ENCODE results near the gene FLNC.

DNA sequence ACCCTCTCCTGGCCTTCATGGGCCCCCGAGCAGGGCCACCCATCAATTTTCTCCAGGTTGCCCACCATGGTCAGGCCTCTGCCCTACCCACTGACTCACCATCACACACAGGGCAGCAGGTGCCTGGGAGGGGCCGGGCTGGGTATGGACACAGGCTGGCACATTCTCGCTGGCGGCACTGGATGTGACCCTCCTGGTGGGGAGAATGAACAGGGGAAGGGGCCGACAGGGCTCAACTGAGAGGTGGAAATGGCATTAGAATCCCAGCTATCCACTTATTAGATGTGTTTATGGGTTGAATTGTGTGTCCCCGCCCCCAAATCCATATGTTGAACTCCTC lies 63.9 kb downstream of the FLNC start:
- TF ChIP-seq TAF1 (IDR thresholded peaks at IDR 0.05; ENCODE audit: borderline replicate concordance, low read depth, low read length) (no peak), POLR2AphosphoS5 (IDR thresholded peaks at IDR 0.05; ENCODE audit: low read depth, low read length) (no peak)
